Muscle layer of duodenum (tissue), 2 donors: Measurements from ENCODE around the gene OTOF.

Source experiments
- H3K27ac ChIP-seq: one replicate; pipeline ENCODE4 v1.7.0; 2013; ENCODE audit warnings: mild to moderate bottlenecking, low read length
- H3K27me3 ChIP-seq: one replicate; pipeline ENCODE4 v1.7.0; 2013; ENCODE audit warnings: low read depth, mild to moderate bottlenecking, control low read depth, low read length
- H3K36me3 ChIP-seq, 2 donors: one replicate each; pipeline ENCODE4 v1.7.0; 2013; ENCODE audit warnings: low read length in 2 of 2, control low read depth in 1 of 2, mild to moderate bottlenecking in 1 of 2; ENCODE audit not compliant: insufficient read depth in 2 of 2, control insufficient read depth in 1 of 2
- H3K4me1 ChIP-seq, 2 donors: one replicate each; pipeline ENCODE4 v1.7.0; 2013; ENCODE audit warnings: low read length in 2 of 2, mild to moderate bottlenecking in 2 of 2, control low read depth in 1 of 2, moderate library complexity in 1 of 2; ENCODE audit not compliant: insufficient read depth in 2 of 2, control insufficient read depth in 1 of 2
- H3K4me3 ChIP-seq, 2 donors: one replicate each; pipeline ENCODE4 v1.7.0; 2013; ENCODE audit warnings: low read length in 2 of 2, low read depth in 1 of 2, mild to moderate bottlenecking in 1 of 2
- H3K9me3 ChIP-seq, 2 donors: one replicate each; pipeline ENCODE4 v1.7.0; 2013; ENCODE audit warnings: low read length in 2 of 2, control low read depth in 1 of 2, mild to moderate bottlenecking in 1 of 2; ENCODE audit not compliant: control insufficient read depth in 1 of 2
- donor health status: healthy.

Gene OTOF

DNA sequence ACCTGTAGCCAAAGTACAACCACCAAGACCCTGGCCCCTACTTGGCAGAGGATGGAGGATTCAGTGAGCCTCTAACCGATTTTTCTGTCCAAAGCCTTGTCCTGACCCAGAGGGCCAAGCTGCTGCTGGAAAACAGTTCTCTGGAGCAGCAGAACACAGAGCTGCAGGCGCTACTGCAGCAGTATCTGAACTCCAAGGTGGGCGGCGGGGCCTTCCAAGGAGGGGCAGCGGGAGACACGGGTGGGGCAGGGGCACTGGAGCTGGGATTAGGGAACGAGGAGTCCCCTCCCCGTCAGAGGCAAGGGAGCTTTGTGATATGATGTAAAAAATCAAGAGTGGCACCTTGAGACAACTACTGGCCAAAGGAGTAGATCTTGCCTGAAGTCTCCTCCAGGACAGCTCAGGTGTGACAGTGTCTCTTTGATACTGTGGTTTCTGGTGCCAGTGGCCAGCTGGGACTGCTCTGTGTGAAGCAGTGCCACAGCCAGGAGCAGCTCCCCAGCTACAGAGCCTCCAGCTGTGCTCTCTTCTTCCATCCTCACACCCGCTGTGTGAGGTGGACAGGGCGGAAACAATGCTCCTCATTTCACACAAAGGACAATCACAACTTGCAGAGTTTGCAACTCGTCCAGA is 22.8 kb downstream of the OTOF start:
- H3K27ac ChIP-seq: no peak overlapping the region

DNA sequence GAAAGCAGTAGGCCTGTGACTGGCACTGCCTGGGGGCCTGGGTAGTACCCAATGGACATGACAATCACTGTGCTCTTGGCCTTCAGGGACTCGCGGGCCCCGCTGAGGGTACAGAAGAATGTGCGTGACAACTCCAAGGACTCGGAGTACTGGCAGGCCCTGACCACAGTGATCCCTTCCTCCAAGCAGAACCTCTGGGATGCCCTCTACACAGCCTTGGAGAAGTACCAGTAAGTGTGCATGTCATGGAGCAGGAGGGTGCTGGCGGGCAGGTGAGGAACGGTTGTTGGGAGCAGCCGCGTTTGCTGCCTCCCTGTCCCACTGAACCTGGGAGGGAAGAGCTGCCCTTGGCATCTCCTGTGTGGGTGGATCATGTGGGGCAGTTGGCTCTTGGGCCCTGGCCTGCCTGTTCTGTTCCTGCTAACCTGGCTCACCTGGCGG is 23.3 kb downstream of the OTOF start:
- no peak overlapping the region for H3K27ac ChIP-seq
- H3K9me3 ChIP-seq: no peaks in the 10 kb centered on the region
- no peak overlapping the region for H3K4me3 ChIP-seq
- H3K36me3 ChIP-seq: no peaks in the 10 kb centered on the region
- H3K27me3 ChIP-seq: no peaks in the 10 kb centered on the region
- no peaks in the 10 kb centered on the region for H3K4me1 ChIP-seq

More for the DNA sequence above, 22.8 kb downstream of the OTOF start:
- no peaks in the 10 kb centered on the region for H3K4me1 ChIP-seq
- H3K9me3 ChIP-seq: no peaks in the 10 kb centered on the region
- H3K4me3 ChIP-seq: no peak overlapping the region
- no peaks in the 10 kb centered on the region for H3K36me3 ChIP-seq
- H3K27me3 ChIP-seq: no peaks in the 10 kb centered on the region

- Histone ChIP-seq H3K4me3 (no peak overlapping the region), H3K36me3 (no peaks in the 10 kb centered on the region), H3K9me3 (no peaks in the 10 kb centered on the region), H3K27me3 (no peaks in the 10 kb centered on the region), H3K4me1 (no peaks in the 10 kb centered on the region), H3K27ac (no peak overlapping the region)
Observed at GRCh38 chr2:26453421-26454329, 24.2 kb downstream of the OTOF start.

GRCh38 chr2:26451700-26452099 is 26.2 kb downstream of the OTOF start:
- H3K27ac ChIP-seq: no peak overlapping the region
- H3K4me1 ChIP-seq: no peaks in the 10 kb centered on the region
- no peaks in the 10 kb centered on the region for H3K36me3 ChIP-seq
- H3K27me3 ChIP-seq: no peaks in the 10 kb centered on the region
- H3K9me3 ChIP-seq: no peaks in the 10 kb centered on the region
- H3K4me3 ChIP-seq: no peak overlapping the region

DNA sequence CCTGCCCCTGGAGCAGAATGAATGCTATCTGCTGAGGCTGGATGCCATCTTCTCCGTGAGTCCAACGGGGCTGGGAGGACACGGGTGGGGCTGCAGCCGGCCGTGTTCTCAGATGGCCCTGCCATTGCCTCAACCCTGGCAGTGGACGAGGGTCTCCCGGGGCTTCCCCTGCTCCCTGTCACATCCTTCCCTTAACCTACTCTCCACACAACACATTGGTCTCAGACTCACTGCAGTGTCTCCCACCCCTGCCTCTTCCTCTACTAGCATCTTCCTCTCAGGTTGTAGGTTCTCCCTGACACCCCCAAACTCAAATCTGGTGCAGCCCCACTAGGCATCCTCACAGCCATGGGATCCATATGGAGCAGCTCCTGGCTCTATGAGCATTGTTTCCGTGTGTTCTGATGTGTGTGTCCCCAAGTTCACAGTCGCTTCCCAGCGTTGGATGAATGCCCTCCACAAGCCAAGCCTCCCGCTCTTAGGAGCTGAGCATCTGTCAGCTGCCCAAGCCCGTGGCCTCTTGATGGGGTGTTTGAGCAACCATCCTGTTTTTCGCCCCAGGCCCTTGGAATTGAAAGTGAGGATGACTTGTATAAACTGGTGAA is 27.8 kb downstream of the OTOF start:
- H3K36me3 ChIP-seq: no peaks in the 10 kb centered on the region
- no peaks in the 10 kb centered on the region for H3K27me3 ChIP-seq
- no peak overlapping the region for H3K4me3 ChIP-seq
- H3K27ac ChIP-seq: no peak overlapping the region
- no peaks in the 10 kb centered on the region for H3K4me1 ChIP-seq
- no peaks in the 10 kb centered on the region for H3K9me3 ChIP-seq

GRCh38 chr2:26449278-26450030 is 28.5 kb downstream of the OTOF start:
- H3K27me3 ChIP-seq: no peaks in the 10 kb centered on the region
- H3K27ac ChIP-seq: no peak overlapping the region
- H3K4me3 ChIP-seq: no peak overlapping the region
- no peaks in the 10 kb centered on the region for H3K9me3 ChIP-seq
- no peaks in the 10 kb centered on the region for H3K36me3 ChIP-seq
- no peaks in the 10 kb centered on the region for H3K4me1 ChIP-seq

DNA sequence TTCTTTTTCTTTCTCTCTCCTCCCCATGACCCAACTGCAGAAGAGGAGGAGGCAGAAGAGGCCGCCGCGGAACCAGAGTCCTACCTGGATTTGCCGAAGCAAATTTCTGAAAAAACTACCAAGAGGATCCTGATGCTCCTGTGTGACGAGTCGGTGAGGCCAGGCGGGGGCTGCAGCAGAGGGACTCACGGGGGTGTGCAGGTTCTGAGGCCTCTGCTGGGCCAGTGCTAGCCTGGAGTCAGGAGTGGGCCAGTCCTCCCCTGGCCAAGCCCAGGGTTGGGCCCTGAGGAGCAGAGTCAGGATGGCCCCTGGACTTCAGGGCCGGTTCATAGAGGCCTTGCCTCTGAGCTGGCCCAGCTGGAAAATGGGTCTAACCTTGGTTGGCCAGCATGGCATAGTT is 29.3 kb downstream of the OTOF start:
- no peaks in the 10 kb centered on the region for H3K4me1 ChIP-seq
- H3K27ac ChIP-seq: no peak overlapping the region
- H3K27me3 ChIP-seq: no peaks in the 10 kb centered on the region
- H3K36me3 ChIP-seq: no peaks in the 10 kb centered on the region
- no peak overlapping the region for H3K4me3 ChIP-seq
- no peaks in the 10 kb centered on the region for H3K9me3 ChIP-seq

DNA sequence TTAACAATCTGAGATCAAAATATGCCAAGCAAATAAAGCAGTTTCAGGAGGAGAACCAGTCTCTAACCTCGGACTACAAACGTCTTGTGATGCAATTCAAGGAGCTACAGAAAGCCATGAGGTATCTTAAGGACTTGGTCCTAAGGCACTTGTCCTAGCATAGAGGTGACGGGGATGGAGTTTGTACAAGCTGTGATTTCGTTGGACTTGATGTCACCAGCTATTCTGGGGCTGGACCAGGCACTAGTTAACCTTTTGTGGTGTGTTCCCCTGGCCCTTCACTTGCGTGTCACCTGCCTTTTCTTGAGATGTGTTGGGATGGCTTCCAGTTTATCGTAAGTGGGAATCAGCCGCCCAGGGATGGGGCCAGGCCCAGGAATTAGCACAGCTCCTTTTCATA is 33.7 kb downstream of the OTOF start:
- no peak overlapping the region for H3K4me3 ChIP-seq
- no peaks in the 10 kb centered on the region for H3K9me3 ChIP-seq
- H3K27me3 ChIP-seq: no peaks in the 10 kb centered on the region
- H3K27ac ChIP-seq: no peak overlapping the region
- H3K4me1 ChIP-seq: no peaks in the 10 kb centered on the region
- no peaks in the 10 kb centered on the region for H3K36me3 ChIP-seq

DNA sequence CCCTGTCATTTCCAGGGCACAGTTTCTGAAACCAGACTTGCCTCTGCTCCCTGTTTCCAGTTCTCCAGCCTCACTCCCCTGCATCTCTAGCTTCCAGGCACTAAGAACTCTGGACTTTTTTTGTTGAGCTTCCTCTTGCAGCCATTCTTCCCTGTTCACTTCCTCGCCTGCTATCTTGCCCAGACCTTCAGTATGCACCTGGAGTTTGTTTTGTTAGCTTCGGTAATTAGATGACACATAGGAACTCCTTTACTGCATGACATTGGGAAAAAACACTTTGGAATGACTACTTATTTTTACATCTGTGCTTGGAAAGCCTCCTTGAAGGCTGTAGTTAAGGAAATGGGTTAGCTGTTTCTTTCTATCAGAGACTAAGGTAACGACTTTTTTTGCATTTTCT is 35.2 kb downstream of the OTOF start:
- no peak overlapping the region for H3K4me3 ChIP-seq
- H3K36me3 ChIP-seq: no peaks in the 10 kb centered on the region
- no peaks in the 10 kb centered on the region for H3K27me3 ChIP-seq
- no peaks in the 10 kb centered on the region for H3K4me1 ChIP-seq
- no peak overlapping the region for H3K27ac ChIP-seq
- H3K9me3 ChIP-seq: no peaks in the 10 kb centered on the region

- H3K36me3 ChIP-seq: no peaks in the 10 kb centered on the region
- no peaks in the 10 kb centered on the region for H3K4me1 ChIP-seq
- H3K9me3 ChIP-seq: no peaks in the 10 kb centered on the region
- no peak overlapping the region for H3K4me3 ChIP-seq
- no peak overlapping the region for H3K27ac ChIP-seq
- H3K27me3 ChIP-seq: no peaks in the 10 kb centered on the region
Observed at GRCh38 chr2:26442301-26442700, 35.6 kb downstream of the OTOF start.

- H3K36me3 ChIP-seq: no peaks in the 10 kb centered on the region
- H3K4me3 ChIP-seq: no peak overlapping the region
- H3K4me1 ChIP-seq: no peaks in the 10 kb centered on the region
- no peaks in the 10 kb centered on the region for H3K9me3 ChIP-seq
- H3K27ac ChIP-seq: no peak overlapping the region
- H3K27me3 ChIP-seq: no peaks in the 10 kb centered on the region
Observed at GRCh38 chr2:26438926-26439325, 39.0 kb downstream of the OTOF start.
